HepG2 (cell line): ENCODE results near the gene KCNK15. TPM values are rescaled to one million over a fixed set of nuclear protein-coding genes. Genes with fewer than 3 reads are reported as not detected.

Source experiments
- ATAC-seq: fragments of 200-7000 bp; cut with Tn5 transposase; 3 replicates; pipeline ENCODE4 v1.9.1; 2020; ENCODE audit warnings: mild to moderate bottlenecking, moderate library complexity
- BruUV-seq: library from RNA; stranded (reverse); fragments of 400-500 nt; replicated peaks from 2 replicates; lab custom pipeline; 2021; lab: Mats Ljungman, UMichigan
- CTCF ChIA-PET: fragments of 300-600 bp; formaldehyde crosslinking; extraction: SDS; loops from one replicate; lab custom pipeline; 2021; ENCODE audit warnings: low total read pairs, inconsistent platforms, low intra/inter-chr PET ratio; lab: Yijun Ruan, JAX
- POLR2A ChIA-PET: fragments of 350-600 bp; sonication (Branson Sonifier 250); formaldehyde crosslinking; loops from one replicate; lab custom pipeline; 2020; ENCODE audit warnings: antibody characterized with exemption, inconsistent platforms; lab: Yijun Ruan, JAX
- DNase-seq: peaks from one replicate; pipeline ENCODE4 v3.0.0-alpha.2; 2015; ENCODE audit warnings: low spot score
- FAIRE-seq: peaks from 3 replicates; lab custom pipeline; 2011; peaks lifted over from hg19 to GRCh38; lab: Jason Lieb, UNC
- H2AFZ ChIP-seq: one replicate; pipeline ENCODE4 v1.6.1; 2011; ENCODE audit warnings: low read length, inconsistent platforms
- H3K27ac ChIP-seq: fragments of 300-600 bp; 3 replicates; pipeline ENCODE4 v1.8.0; 2011; ENCODE audit warnings: mixed run types, mild to moderate bottlenecking, mixed read lengths, low read length, inconsistent platforms; ENCODE audit not compliant: insufficient read depth; ENCODE audit errors: extremely low read length
- H3K27me3 ChIP-seq, 2 experiments: fragments of 200-600 bp in 1 of 2; 2 replicates in 1 of 2; 3 replicates in 1 of 2; pipeline versions ENCODE4 v1.6.0 to v1.8.0; 2011; ENCODE audit warnings: low read length in 2 of 2, mild to moderate bottlenecking in 2 of 2, moderate library complexity in 2 of 2, inconsistent platforms in 1 of 2; ENCODE audit not compliant: insufficient read depth in 2 of 2, control insufficient read depth in 1 of 2
- H3K36me3 ChIP-seq, 2 experiments: fragments of 200-600 bp in 1 of 2; replicated peaks in 1 of 2; 2 replicates in 1 of 2; 3 replicates in 1 of 2; pipeline versions ENCODE4 v1.5.1 to v1.8.0; 2011; ENCODE audit warnings: low read length in 2 of 2, inconsistent platforms in 1 of 2; ENCODE audit not compliant: insufficient read depth in 2 of 2, control insufficient read depth in 1 of 2
- H3K4me1 ChIP-seq: 2 replicates; pipeline ENCODE4 v1.5.1; 2012; ENCODE audit warnings: low read length, inconsistent platforms; ENCODE audit not compliant: insufficient read depth
- H3K4me2 ChIP-seq: 2 replicates; pipeline ENCODE4 v1.6.0; 2011; ENCODE audit warnings: low read depth, low read length, inconsistent platforms
- H3K4me3 ChIP-seq, 3 experiments: fragments of 200-600 bp in 1 of 3; sonication (generic), shearing (Covaris generic) in 1 of 3; replicated peaks in 1 of 3; 2 replicates each; pipeline ENCODE4 v1.5.1; 2011 to 2016; ENCODE audit warnings: low read length in 3 of 3, inconsistent platforms in 2 of 3, low read depth in 2 of 3, mild to moderate bottlenecking in 2 of 3, control low read depth in 1 of 3, mixed read lengths in 1 of 3; ENCODE audit not compliant: insufficient read depth in 1 of 3
- H3K79me2 ChIP-seq: one replicate; pipeline ENCODE4 v1.6.1; 2011; ENCODE audit warnings: low read length, inconsistent platforms; ENCODE audit not compliant: insufficient read depth
- H3K9ac ChIP-seq: 2 replicates; pipeline ENCODE4 v1.6.0; 2011; ENCODE audit warnings: mild to moderate bottlenecking, low read depth, low read length, inconsistent platforms; ENCODE audit not compliant: insufficient read depth
- H3K9me3 ChIP-seq: 2 replicates; pipeline ENCODE4 v1.5.1; 2012; ENCODE audit warnings: mild to moderate bottlenecking, low read length
- H4K20me1 ChIP-seq: 2 replicates; pipeline ENCODE4 v1.6.0; 2011; ENCODE audit warnings: inconsistent platforms, mild to moderate bottlenecking, low read length, moderate library complexity; ENCODE audit not compliant: insufficient read depth
- ARNT ChIP-seq: fragments of 450-650 bp; IDR thresholded peaks from 2 replicates; pipeline ENCODE4 v1.6.1; 2017
- ELF1 ChIP-seq: sonication (generic); formaldehyde crosslinking; IDR thresholded peaks from 2 replicates; pipeline ENCODE4 v1.4.0; 2020; ENCODE audit warnings: missing genetic modification reagents
- EP300 ChIP-seq, 3 experiments: sonication (generic) in 1 of 3; formaldehyde crosslinking in 1 of 3; IDR thresholded peaks; 2 replicates each; pipeline versions ENCODE4 v1.5.1 to v1.6.1; 2011 to 2020; ENCODE audit warnings: low read depth in 2 of 3, low read length in 2 of 3, borderline replicate concordance in 1 of 3, improper control_type of control experiment in 1 of 3, mild to moderate bottlenecking in 1 of 3, missing genetic modification reagents in 1 of 3, moderate library complexity in 1 of 3
- KAT2B ChIP-seq: fragments of 150-350 bp; IDR thresholded peaks from 2 replicates; pipeline ENCODE4 v1.6.1; 2014; ENCODE audit warnings: low read depth, low read length, borderline replicate concordance
- MED1 ChIP-seq: sonication (generic); formaldehyde crosslinking; IDR thresholded peaks from 2 replicates; pipeline ENCODE4 v1.4.0; 2020; ENCODE audit warnings: missing genetic modification reagents
- NR2F6 ChIP-seq, 2 experiments: IDR thresholded peaks; 2 replicates each; pipeline ENCODE4 v1.6.1; 2016; ENCODE audit warnings: antibody characterized with exemption in 1 of 2, mild to moderate bottlenecking in 1 of 2
- SMAD1 ChIP-seq: sonication (generic); formaldehyde crosslinking; IDR thresholded peaks from 2 replicates; pipeline ENCODE4 v1.4.0; 2020; ENCODE audit warnings: missing genetic modification reagents, low read depth, mild to moderate bottlenecking, borderline replicate concordance
- ZNF296 ChIP-seq: sonication (generic); formaldehyde crosslinking; conservative IDR thresholded peaks from 2 replicates; pipeline ENCODE4 v1.5.0; 2020; ENCODE audit warnings: mild to moderate bottlenecking, missing genetic modification reagents
- ZNF629 ChIP-seq: sonication (generic); formaldehyde crosslinking; conservative IDR thresholded peaks from 2 replicates; pipeline ENCODE4 v1.5.0; 2020; ENCODE audit warnings: missing genetic modification reagents
- ZNF687 ChIP-seq: sonication (generic); formaldehyde crosslinking; IDR thresholded peaks from 2 replicates; pipeline ENCODE4 v1.5.1; 2020; ENCODE audit warnings: mild to moderate bottlenecking, missing genetic modification reagents, moderate library complexity
- WGBS: methylation state at CpG from one replicate; pipeline ENCODE4 v1.1.6; 2017; ENCODE audit warnings: low lambda C conversion rate; 5-methylcytosine and 5-hydroxymethylcytosine counted together
- in situ Hi-C: cut with HindIII; loops from 2 replicates; pipeline ENCODE4 v1.10.0; 2017; ENCODE audit warnings: low pct_unique_long_range_greater_than_20kb; ENCODE audit not compliant: extremely low pct_ligation_motif_present
- intact Hi-C: fragments of 100-400 bp; cut with micrococcal nuclease; formaldehyde crosslinking; loops from one replicate; pipeline ENCODE4 v1.10.0; 2022; ENCODE audit not compliant: unreplicated experiment
- polyA plus RNA-seq, 8 experiments: library from polyadenylated mRNA; depleted of rRNA in 3 of 8; stranded (reverse) in 7 of 8; unstranded in 1 of 8; fragments of >200 nt; fragmentation: Illumina TruSeq in 4 of 8; extraction: Trizol in 4 of 8; gene quantifications; 2 replicates each; pipeline versions ENCODE4 v1.2.1 to v1.2.3, GENCODE V29; 2011 to 2016; ENCODE audit warnings: low read depth in 4 of 8, missing spikeins in 1 of 8, mixed read lengths in 1 of 8; ENCODE audit not compliant: insufficient read depth in 1 of 8
- total RNA-seq, 5 experiments: library from RNA; depleted of rRNA; stranded (reverse); fragments of >200 nt; fragmentation: Illumina TruSeq; extraction: Trizol; gene quantifications; 2 replicates each; pipeline ENCODE4 v1.2.3, GENCODE V29; 2016; ENCODE audit warnings: low read depth in 1 of 5
- TF ChIP-seq, protein P1 (sequence below), 2 experiments: sonication (generic) in 1 of 2; formaldehyde crosslinking in 1 of 2; IDR thresholded peaks; 2 replicates each; pipeline versions ENCODE4 v1.4.0 to v1.6.1; 2016 to 2020; ENCODE audit warnings: borderline replicate concordance in 1 of 2, low read depth in 1 of 2, mild to moderate bottlenecking in 1 of 2, missing genetic modification reagents in 1 of 2
- TF ChIP-seq, protein P2 (sequence below): sonication (generic); IDR thresholded peaks from 2 replicates; pipeline ENCODE4 v1.6.1; 2016; ENCODE audit warnings: low read depth, borderline replicate concordance

KCNK15 gene
- total and polyA plus RNA-seq, 2 of the 13 experiments (the other 11 are each of a cell fraction or from before 2014, with no cell fraction given), result 0.03 TPM; not detected in 1

DNA sequence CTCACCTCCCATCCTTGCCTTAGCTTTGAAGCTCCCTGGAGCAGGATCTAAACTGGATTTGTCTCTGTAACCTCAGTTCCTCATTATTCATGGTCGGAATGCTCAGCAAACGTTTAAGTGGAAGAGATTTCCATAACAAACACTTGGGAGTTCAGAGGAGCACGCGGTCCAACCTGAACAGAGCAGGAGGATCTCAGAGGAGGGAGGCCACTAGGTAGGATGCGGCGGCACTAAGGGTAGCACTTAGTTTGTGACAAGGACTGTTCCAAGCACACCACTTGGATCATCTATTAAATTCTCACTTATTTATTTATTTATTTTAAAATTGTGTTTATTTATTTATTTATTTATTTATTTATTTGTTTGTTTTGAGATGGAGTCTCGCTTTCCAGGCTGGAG is 43.8 kb upstream of the KCNK15 start (continued):
- no peak for TF ChIP-seq SMAD1 (CRISPR knock-in tag)

GRCh38 chr20:44702776-44703175 is 42.9 kb upstream of the KCNK15 start:
- H3K9ac ChIP-seq, result no peak overlapping the region
- BruUV-seq, result no TSS peak
- DNase-seq, result no peak
- no peaks in the 10 kb centered on the region for H3K36me3 ChIP-seq
- ChIA-PET POLR2A (no interaction called here), CTCF (no interaction called here)
- WGBS, result 35% methylated on average over 9 of the region's 9 CpGs
- no peak for FAIRE-seq
- no peaks in the 10 kb centered on the region for H3K9me3 ChIP-seq
- H4K20me1 ChIP-seq, result no peaks in the 10 kb centered on the region
- H3K27ac ChIP-seq, result no peak overlapping the region
- in situ Hi-C loops (no loop called here), intact Hi-C loops (no loop called here)
- peaks cover 8% of the 10 kb centered on the region; the same call in 1 of the 2 replicates for H3K4me1 ChIP-seq
- H3K4me3 ChIP-seq, result no peak overlapping the region
- ATAC-seq, result peak; percentile 41
- no peak overlapping the region for H2AFZ ChIP-seq
- H3K27me3 ChIP-seq, result peaks cover 4 to 32% of the 10 kb centered on the region in 2 experiments; a peak in 3 of 5 replicates
- peak overlapping the region; percentile 14; the same call in 1 of the 2 replicates for H3K4me2 ChIP-seq
- no peaks in the 10 kb centered on the region for H3K79me2 ChIP-seq
- TF ChIP-seq NR2F6 (IDR thresholded peaks at IDR 0.05), result no peak
- TF ChIP-seq NR2F6 (CRISPR knock-in tag; IDR thresholded peaks at IDR 0.05), result peak; percentile 14; the same call in 1 of the 2 replicates
- no peak for TF ChIP-seq ZNF629 (CRISPR knock-in tag)
- no peak for TF ChIP-seq ARNT
- TF ChIP-seq, protein P1, sequence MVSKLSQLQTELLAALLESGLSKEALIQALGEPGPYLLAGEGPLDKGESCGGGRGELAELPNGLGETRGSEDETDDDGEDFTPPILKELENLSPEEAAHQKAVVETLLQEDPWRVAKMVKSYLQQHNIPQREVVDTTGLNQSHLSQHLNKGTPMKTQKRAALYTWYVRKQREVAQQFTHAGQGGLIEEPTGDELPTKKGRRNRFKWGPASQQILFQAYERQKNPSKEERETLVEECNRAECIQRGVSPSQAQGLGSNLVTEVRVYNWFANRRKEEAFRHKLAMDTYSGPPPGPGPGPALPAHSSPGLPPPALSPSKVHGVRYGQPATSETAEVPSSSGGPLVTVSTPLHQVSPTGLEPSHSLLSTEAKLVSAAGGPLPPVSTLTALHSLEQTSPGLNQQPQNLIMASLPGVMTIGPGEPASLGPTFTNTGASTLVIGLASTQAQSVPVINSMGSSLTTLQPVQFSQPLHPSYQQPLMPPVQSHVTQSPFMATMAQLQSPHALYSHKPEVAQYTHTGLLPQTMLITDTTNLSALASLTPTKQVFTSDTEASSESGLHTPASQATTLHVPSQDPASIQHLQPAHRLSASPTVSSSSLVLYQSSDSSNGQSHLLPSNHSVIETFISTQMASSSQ (IDR thresholded peaks at IDR 0.05; ENCODE audit: low read depth), result no peak
- TF ChIP-seq, protein P1 (CRISPR knock-in tag; IDR thresholded peaks at IDR 0.05; ENCODE audit: borderline replicate concordance), result no peak
- no peak for TF ChIP-seq ZNF296 (CRISPR knock-in tag)
- TF ChIP-seq KAT2B, result no peak
- TF ChIP-seq ELF1, result peak; percentile 31; the same call in 1 of the 2 replicates
- TF ChIP-seq ZNF687 (CRISPR knock-in tag), result peak; percentile 35
- TF ChIP-seq, protein P2, sequence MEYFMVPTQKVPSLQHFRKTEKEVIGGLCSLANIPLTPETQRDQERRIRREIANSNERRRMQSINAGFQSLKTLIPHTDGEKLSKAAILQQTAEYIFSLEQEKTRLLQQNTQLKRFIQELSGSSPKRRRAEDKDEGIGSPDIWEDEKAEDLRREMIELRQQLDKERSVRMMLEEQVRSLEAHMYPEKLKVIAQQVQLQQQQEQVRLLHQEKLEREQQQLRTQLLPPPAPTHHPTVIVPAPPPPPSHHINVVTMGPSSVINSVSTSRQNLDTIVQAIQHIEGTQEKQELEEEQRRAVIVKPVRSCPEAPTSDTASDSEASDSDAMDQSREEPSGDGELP, result peak; percentile 64; the same call in 1 of the 2 replicates
- peak in 1 of 2 experiments; percentile 19; a peak in 1 of 4 replicates for TF ChIP-seq EP300 (IDR thresholded peaks at IDR 0.05; ENCODE audit: low read depth in 2 of 2, low read length in 2 of 2)
- TF ChIP-seq EP300 (CRISPR knock-in tag; IDR thresholded peaks at IDR 0.05; ENCODE audit: borderline replicate concordance), result no peak
- no peak for TF ChIP-seq MED1 (CRISPR knock-in tag)
